Measurements from ENCODE around the gene OR52E4.

The OR52E4 gene

GRCh38 chr11:5931061-5931460 lies 50.6 kb downstream of the OR52E4 start:
- Histone ChIP-seq H3K4me1 (ENCODE audit: control insufficient read depth, insufficient read depth, low read length) (no peaks in the 10 kb centered on the region), H3K27me3 (ENCODE audit: control insufficient read depth, insufficient read depth, low read length) (no peaks in the 10 kb centered on the region), H3K36me3 (ENCODE audit: control insufficient read depth, insufficient read depth, low read length) (no peaks in the 10 kb centered on the region), H3K9me3 (ENCODE audit: control insufficient read depth, low read length) (no peaks in the 10 kb centered on the region), H3K4me3 (ENCODE audit: low read length) (no peak overlapping the region), H3K9ac (ENCODE audit: low read length) (no peak overlapping the region)

GRCh38 chr11:5932671-5933070 lies 52.2 kb downstream of the OR52E4 start:
- Histone ChIP-seq H3K9me3 (ENCODE audit: control insufficient read depth, low read length) (no peaks in the 10 kb centered on the region), H3K27me3 (ENCODE audit: control insufficient read depth, insufficient read depth, low read length) (no peaks in the 10 kb centered on the region), H3K9ac (ENCODE audit: low read length) (no peak overlapping the region), H3K4me1 (ENCODE audit: control insufficient read depth, insufficient read depth, low read length) (no peaks in the 10 kb centered on the region), H3K36me3 (ENCODE audit: control insufficient read depth, insufficient read depth, low read length) (no peaks in the 10 kb centered on the region), H3K4me3 (ENCODE audit: low read length) (no peak overlapping the region)

GRCh38 chr11:5933116-5933515 lies 52.7 kb downstream of the OR52E4 start:
- no peaks in the 10 kb centered on the region for H3K4me1 ChIP-seq (ENCODE audit: control insufficient read depth, insufficient read depth, low read length)
- H3K4me3 ChIP-seq (ENCODE audit: low read length), result no peak overlapping the region
- H3K9ac ChIP-seq (ENCODE audit: low read length), result no peak overlapping the region
- no peaks in the 10 kb centered on the region for H3K27me3 ChIP-seq (ENCODE audit: control insufficient read depth, insufficient read depth, low read length)
- H3K9me3 ChIP-seq (ENCODE audit: control insufficient read depth, low read length), result no peaks in the 10 kb centered on the region
- H3K36me3 ChIP-seq (ENCODE audit: control insufficient read depth, insufficient read depth, low read length), result no peaks in the 10 kb centered on the region

Data from mucosa of stomach (tissue), 1 donor.